ENCODE measurements around the gene MED29.

GRCh38 chr19:39416152-39417120 lies 25.3 kb downstream of the MED29 start:
- no peak for TF ChIP-seq CTCF (conservative IDR thresholded peaks at IDR 0.05; ENCODE audit: low read depth, low read length)
- no peak for TF ChIP-seq SMC3 (IDR thresholded peaks at IDR 0.05; ENCODE audit: low read depth, low read length)
- no peak; the same call in 1 of the 2 replicates for TF ChIP-seq POLR2A (IDR thresholded peaks at IDR 0.05; ENCODE audit: low read depth, low read length)
- TF ChIP-seq RFX5 (IDR thresholded peaks at IDR 0.05; ENCODE audit: low read depth, low read length) = no peak
- TF ChIP-seq RAD21 (IDR thresholded peaks at IDR 0.05; ENCODE audit: low read length) = no peak
- TF ChIP-seq, protein P1, sequence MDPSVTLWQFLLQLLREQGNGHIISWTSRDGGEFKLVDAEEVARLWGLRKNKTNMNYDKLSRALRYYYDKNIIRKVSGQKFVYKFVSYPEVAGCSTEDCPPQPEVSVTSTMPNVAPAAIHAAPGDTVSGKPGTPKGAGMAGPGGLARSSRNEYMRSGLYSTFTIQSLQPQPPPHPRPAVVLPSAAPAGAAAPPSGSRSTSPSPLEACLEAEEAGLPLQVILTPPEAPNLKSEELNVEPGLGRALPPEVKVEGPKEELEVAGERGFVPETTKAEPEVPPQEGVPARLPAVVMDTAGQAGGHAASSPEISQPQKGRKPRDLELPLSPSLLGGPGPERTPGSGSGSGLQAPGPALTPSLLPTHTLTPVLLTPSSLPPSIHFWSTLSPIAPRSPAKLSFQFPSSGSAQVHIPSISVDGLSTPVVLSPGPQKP (IDR thresholded peaks at IDR 0.05; ENCODE audit: borderline replicate concordance, low read depth, low read length) = no peak
- TF ChIP-seq, protein P2, sequence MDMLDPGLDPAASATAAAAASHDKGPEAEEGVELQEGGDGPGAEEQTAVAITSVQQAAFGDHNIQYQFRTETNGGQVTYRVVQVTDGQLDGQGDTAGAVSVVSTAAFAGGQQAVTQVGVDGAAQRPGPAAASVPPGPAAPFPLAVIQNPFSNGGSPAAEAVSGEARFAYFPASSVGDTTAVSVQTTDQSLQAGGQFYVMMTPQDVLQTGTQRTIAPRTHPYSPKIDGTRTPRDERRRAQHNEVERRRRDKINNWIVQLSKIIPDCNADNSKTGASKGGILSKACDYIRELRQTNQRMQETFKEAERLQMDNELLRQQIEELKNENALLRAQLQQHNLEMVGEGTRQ (IDR thresholded peaks at IDR 0.05; ENCODE audit: low read depth, low read length) = no peak
- TF ChIP-seq RCOR1 (IDR thresholded peaks at IDR 0.05; ENCODE audit: insufficient replicate concordance, low read length) = no peak
- no peak for TF ChIP-seq NFE2L2 (IDR thresholded peaks at IDR 0.05; ENCODE audit: low read depth, low read length)
